Activated CD8-positive, alpha-beta memory T cell treated with anti-CD3 and anti-CD28 coated beads for 24 hours (primary cell): ENCODE measurements around the gene MTHFSD.

Experiments used
- DNase-seq: peaks from one replicate; pipeline ENCODE4 v3.0.0-alpha.2; 2020

Gene MTHFSD

DNA sequence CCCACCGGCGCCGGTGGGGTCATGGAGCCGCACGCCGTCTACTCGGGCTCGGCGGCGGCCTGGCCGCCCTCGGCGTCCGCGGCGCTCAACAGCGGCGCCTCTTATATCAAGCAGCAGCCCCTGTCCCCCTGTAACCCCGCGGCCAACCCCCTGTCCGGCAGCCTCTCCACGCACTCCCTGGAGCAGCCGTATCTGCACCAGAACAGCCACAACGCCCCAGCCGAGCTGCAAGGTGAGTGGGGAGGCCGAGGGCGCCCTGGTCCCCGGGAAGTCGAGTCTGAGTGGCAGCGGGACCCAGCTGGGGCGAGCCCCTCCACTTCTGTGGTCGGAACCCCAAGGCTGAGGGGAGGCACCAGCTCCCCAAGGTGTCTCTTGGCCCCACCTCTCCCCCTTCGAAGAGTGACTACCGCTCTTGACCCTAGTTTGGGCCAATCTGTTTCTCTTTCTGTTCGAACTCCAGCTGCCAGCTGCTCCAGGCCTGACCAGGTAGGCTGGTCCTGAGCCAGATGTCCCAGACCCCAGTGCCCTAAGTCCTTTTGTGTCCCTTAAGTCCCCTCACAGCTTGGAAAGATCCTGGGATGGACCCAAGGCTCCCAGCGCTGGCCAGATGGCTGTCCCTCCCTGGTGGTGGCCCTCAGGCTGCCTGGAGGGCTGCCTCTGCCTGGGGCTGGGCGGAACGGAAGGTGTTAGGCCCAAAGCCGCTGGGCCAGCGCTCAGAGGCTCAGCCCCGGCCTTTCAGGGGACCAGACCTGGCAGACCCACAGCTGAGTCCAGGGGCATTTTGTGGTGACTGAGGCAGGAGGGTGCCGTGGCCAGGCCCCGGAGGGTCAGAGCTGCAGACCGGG, 43.5 kb downstream of the MTHFSD start:
- DNase-seq: no peak

DNA sequence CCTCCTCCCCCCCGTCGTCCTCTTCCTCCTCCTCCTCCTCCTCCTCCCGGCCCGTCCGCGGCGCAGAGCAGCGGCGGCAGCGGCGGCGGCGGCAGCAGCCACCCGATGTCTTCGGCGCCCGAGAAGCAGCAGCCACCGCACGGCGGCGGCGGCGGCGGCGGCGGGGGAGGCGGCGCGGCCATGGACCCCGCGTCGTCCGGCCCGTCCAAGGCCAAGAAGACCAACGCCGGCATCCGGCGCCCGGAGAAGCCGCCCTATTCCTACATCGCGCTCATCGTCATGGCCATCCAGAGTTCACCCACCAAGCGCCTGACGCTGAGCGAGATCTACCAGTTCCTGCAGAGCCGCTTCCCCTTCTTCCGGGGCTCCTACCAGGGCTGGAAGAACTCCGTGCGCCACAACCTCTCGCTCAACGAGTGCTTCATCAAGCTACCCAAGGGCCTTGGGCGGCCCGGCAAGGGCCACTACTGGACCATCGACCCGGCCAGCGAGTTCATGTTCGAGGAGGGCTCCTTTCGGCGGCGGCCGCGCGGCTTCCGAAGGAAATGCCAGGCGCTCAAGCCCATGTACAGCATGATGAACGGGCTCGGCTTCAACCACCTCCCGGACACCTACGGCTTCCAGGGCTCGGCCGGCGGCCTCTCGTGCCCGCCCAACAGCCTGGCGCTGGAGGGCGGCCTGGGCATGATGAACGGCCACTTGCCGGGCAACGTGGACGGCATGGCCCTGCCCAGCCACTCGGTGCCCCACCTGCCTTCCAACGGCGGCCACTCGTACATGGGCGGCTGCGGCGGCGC, 44.4 kb downstream of the MTHFSD start, which contains the start of gene FOXF1:
Gene FOXF1, plus strand, starts transcription at position 63 of the 797 bp plus-strand sequence. Its CDS starts 43 bp downstream, at position 106.
- DNase-seq: peak; percentile 64

DNA sequence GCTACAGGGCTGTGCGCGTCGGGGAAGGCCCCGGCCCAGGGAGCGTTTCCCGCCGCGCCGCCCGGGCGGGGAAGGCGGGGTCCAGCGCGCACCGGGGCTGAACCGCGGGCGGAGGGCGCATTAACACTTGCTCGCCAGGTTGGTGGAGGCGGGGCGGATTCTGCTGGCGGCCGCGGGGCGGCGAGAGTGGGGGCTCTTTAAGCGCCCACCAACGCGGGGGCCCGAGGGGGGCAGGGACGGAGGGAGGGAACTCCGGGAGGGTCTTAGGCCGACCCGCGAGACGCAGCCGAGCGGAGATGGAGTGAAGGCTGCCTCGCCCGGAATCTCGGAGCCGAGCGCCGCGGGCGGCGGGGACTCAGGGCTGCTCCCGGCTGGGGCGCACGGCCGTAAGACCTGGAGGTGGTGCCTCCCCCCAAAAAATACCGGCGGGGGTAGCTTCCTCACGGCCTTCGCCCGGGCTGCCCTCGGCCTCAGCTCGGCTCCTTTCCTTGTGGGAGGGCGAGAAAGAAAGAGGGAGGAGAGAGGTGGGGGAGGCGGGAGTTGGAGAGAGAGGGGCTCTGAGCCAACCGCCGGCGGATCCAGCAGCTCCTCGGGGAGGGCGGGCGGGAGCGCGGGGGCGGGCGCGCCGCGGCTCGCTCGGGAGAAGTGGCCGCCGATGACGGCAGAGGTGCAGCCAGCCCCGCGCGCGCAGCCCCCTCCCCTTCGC, 45.1 kb downstream of the MTHFSD start:
- no peak for DNase-seq

DNA sequence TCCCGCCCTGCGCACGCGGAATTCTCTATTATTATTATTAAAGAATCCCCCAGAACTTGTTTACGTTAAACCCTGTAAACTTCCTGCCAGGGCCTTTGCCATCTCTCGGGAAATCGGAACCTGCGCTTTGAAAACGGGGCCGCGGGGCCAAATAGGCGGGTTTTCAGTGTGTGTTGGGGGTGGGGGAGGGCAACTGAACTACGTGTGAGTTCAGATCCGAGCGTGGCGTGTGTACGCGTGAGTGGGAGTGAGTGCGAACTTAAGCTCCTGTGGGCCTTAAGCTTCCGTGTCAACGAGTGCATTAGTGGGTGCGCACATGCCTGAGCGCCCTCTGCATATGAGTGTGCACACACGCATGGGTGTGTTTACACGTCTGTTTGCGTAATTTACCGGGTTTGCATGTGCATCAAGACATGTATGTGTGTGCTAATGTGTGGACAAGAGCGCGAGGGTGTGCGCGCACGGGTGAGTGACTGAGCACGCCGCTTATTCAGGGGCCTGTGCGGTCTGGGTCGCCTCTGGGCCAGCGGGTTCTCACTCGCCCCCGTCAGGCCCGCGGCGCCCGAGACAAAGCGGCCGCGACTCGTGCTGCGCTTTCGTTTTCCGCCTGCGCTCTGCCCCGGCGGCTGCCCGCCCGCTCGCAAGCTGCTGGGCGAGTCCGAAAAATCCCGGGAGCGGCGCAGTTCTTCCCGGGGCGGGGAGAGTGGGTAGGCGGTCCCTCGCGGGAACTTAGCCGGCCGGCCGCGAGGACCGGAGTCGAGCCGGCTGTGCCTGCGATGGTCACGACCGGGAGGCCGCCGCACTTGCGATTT, 45.9 kb downstream of the MTHFSD start:
- DNase-seq: peak; percentile 67

DNA sequence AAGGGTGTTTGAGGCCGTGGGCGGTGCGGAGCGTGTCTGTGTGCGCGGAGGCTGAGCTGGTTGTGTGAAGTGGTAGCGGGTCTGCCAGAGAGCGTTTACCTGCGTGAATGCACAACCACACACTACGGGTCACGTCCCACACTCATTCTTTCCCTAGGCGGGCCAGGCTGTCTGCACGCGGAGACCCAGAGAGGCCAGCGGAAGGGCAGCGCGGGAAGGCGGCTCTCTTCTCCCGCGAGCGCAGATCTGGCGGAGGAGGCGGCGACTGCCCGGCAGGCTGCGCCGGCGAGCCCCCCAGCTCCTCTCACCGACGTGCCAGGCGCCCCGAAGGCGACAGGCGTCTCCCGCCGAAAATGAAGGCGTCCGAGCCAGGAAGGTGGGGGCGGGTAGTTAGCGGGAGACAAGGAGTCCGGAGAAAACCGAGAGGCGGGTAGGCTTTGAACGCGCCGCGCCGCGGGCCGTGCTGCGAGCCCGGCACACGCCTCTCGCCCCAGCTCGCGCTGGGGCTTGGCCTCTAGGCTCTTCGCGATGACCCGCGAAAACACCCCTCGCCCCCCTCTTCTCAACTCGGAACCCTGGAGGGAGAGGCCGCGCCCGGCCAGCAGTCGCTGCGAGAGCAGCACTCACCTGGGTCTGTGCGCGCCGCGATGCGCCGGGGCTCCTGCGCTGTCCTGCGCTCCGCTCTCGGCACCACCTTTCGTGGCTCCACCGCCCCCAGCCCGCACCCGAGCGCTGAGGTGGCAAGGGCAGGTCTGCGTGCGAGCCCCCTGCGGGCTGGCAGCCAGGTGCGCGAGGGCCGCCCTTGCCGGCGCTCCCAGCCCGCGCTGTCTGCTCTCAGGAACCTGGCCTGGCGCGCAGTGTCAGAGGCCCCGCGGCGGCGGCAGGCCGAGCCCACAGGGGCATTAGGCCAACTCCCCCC, 46.7 kb downstream of the MTHFSD start:
- no peak for DNase-seq

DNA sequence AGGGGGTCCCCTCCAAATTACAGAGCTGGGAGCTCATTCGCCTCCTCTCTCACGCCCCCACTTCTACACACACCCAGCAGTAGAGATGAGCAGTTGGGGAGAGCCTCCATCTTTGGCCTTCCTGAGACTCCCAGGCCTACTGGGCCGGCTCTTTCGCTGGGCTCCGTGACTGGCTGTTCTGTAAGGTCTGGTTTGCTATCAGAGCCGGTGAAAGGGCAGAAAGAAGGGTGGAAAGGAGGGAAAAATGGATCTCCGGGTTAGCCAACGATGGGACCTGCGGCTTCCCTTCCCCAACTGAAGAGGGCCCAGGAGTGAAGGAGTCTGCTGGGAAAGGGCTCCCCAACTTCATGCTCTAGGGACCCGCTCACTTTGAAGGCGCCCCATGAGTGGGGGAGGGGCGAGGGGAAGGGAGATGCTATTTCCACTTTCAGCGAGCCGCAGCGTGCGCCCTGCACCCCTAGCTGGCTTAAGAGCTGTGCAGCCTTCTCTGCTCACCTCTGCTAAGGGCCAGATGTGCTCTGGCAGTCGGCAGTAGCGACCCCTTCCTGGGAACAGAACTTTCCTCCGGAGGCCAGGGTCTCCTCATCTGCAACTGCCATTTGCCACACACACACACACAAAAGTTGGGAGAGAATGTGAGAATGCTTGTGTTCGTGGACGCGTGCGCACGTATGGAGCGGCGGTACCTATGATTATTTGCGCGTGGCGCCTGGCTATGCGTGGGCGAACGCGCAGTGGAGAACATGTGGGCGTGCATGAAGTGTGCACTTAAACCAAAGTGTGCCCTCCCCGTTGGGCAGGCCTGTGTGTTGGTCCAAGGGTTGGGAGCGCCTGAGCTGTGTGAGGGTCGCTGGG, 47.6 kb downstream of the MTHFSD start:
- no peak for DNase-seq

DNA sequence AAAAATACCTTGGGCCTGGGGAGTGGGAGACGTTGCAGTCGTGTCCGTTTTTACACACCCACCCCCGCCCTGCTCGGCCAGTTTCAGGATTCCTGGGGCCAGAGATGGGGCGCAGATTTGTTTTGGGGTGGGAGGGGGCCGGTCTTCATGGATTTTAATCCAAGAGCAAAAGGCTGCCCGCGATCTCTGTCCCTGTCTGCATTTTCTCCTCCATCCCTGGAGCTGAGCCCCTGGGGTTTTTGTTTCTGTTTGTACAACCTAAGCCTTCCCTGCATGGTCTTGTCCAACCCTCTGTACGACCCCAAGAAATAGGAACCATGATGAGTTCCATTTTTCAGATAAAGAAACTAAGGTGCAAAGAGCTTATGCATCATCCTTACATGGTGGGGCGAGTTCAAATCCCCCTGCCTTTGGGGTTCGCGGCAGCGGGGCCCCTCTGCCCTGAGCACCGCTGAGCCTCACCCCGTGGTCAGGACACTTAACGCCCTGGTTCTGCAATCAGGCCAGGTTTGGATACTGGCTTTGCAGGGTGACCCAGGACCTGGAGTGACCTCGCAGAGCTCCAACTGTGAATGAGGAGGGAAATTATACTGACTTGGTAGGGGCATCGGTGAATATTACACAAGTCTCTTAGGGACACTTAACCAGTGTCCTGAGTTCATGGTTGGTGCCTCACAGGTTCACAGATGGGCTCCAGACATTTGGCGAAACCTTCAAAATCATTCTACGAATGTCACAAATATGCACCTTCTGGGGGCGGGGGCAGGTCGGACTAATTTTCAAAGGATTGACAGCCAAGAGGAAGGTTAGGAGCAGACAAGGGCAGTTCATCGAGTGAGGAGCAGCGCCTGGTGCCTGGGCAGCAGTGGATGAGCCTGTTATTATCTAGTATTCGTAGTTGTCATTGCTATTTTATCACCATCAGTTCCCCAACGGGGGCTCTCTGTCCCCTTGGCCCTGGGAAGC, 48.9 kb downstream of the MTHFSD start:
- DNase-seq: no peak

DNA sequence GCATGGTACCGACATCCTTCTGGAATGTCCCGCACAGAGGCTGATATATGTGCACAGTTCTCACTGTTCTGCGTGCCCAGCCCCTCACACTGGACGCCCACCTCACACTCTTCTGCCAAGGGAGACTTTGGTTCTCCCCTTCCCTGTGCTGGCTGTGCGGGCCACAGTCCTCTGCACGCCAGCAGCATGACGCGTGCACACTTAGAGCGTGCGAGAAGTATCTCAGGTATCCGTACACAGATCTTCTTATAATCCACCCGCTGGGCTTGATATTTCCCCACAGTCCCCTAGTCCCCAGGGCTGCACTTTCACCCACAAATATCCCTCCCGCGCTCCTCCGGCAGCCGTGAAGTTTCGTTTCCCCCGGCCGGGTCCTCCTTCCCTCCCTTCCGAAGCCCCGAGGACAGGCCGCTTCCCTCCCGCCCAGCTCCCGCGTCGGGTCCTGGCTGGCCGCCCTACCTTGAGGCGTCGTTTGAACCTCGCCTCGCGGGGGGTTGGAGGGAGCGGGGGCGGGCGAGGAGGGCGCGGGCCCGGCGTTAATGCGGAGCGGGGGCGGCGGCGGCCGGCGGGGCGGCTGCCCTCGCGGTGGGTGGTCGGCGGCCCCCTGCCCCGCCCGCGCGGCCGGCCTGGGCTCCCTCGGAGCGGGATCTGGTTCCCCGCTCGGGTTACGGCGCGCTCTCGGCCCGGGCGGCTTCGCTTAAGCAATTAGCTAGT, 49.7 kb downstream of the MTHFSD start:
- no peak for DNase-seq

DNA sequence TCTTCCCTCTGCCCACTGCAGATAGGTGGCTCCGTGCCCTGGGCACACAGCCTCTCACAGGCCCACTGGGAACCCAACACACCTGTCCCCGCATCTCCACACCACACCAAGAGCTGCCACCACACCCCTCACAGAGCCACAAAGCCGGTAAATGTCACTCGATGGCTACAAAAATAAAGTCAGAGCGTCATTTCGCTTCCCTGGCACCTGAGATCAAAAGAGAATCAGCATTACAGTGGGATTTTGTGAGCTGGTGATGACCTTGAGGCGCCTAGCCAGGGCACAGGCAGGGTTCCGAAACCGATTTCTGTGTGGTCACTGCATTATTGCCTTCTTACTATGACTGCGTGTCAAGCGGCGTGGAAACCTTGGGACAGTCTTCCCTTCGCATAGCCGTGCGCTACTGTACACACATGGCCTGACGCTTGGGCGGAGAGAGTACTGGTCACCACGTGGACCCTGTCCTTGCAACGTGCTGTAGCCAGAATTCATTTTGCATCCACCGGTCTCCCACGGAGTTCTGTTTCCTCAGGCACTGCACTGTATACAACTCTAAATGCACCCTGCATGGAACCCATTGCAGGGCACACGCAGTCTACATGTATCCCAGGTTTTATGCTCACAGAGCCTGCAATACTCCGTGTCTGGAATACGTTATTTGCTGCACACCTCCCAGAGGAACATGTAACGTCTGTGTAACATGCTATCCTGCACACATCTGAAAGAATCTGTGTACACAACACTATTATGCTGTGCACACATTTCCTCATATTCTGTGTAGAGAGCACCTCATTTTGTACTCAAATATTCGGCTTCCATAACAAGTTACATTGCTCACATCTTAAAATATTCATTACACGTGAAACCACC, 50.5 kb downstream of the MTHFSD start:
- DNase-seq: no peak

DNA sequence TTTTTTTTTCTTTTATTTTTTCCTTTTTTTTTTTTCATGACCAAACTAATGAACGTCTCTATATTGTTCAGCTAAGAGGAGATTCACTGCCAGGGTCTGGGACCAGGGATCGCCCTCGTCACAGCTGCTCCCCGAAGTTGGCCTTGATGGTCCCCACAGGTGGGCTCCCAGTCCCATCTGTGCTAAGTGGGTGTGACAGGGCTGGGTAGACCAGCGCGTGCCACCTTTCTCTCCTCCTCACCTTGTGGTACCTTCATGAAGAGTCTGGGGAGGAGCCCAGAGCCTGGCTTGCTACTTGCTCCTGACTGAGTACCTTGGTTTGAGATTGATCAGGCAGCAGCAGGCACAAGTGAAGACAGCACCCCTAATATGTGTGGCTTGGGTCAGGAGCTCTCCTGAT, 51.2 kb downstream of the MTHFSD start:
- DNase-seq: no peak

DNA sequence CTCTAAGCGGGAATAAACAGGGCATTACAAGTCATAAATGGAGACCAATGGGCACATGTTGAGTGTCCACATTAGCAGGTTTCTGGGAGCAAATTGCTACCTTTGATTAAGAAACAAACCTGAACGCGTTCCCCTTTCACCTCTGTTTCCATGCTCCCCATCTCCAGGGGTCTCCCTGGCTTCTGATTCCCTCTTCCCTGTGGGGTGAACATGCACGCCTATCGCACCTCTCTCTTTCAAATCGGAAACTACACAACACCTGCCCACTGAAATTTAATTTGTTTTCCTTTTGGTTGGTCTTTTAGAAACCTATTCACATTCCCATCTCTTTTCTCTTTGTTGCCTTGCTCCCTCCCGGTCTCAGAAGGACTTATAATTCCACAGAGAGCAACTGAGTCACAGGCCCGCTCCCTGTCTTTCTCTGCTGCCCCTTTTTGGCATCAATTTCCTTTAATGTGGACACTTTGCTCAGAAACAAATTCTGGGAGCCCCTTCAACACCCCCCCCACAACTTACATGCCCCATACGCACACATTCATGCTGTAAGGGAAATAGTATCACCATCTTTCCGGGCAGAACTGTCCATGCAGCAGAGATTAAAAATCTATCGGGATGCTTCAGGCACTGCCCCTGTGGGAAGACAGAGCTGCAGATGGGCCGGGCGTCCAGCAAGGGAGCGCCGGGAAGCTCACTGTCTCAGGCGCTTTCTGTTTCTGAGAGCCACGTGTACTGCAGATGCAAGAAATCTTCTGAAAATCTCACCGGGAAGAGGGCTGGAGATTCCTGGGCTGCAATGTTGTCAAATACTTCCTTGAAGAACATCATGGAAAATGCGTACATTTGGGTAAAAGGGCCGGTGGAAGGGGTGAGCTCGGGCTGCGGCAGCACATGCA, 51.9 kb downstream of the MTHFSD start:
- no peak for DNase-seq

DNA sequence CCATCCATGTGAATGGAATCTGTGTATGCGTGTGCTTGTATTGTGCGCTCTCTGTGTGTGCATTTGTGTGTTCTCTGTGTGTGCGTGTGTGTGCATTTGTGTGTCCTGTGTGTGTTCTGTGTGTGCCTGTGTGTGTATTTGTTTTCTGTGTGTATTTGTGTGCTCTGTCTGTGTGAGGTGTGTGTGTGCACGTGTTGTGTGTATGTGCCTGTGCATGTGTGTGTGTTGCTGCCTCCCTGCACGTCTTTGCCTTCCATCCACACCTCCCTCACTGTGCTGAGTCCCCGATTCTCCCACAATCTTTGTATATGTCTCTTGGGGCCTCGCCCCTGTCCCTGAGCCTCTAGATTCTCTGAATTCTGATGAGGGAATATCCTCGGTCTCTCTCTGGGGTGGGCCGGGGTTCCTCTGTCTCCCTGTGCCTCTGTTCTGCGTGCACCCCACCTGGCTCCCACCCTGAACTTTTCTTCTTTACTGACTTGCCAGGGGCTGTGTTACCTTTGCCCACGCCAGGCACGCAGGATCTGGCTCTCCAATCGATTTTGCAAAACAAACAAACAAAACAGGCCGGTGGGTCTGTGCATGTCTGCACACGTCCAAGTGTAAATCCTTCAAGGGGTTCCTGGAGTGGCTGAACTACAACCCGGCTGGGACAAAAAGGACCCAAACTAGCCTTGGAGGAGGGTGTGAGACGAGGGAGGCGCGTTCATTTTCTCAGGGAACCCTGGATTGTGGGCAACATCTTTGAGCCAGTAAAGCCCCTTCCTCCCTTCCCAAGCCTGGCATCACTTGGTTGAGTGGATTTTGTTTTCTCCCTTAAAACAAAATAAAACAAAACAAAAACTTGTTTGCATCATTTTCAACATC, 52.8 kb downstream of the MTHFSD start:
- DNase-seq: no peak

DNA sequence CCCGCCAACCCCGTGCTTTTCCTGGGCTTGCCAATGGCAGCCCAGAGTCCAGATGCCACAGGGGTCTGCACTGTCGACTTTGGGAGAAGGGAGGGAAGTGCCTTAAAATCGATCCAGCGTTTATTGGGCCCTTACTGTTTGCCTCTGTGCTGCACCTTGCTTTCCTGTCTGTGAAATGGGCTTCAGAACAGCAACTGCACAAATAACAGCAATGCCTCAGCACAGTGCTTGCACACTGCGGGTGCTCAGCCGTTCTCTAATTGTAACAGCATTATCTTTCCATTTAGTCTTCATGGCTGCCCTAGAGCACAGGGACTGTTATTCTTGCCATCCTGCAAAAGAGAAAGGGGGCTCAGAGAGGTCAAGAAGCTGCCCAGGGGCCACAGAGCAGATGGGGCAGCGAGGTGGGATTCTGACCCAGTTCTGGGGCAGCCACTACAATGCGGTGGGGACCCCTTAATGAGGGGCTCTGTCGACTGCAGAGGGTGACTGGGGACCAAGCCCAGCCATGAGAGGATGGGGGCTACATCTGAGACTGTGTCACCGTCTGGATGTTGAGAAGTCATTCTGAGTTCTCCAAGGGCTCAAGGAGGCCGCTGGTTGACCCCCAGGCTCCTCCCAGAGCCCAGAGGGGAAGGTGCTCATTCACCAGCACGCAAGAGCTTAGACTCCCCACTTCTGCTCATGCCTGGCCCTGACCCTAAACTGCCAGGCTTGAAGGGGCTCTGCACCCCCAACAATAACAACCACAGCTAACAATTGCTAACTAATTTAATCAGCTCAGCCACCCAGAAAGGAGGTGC, 54.1 kb downstream of the MTHFSD start:
- DNase-seq: no peak
